Mucosa of rectum (tissue), 2 donors: ENCODE results near the gene DDT.
"Not testable (repeated sequence)": the region's sequence is repeated elsewhere in the genome, so short reads cannot be mapped to it uniquely, and the experiment has no call there.

Source experiments
- H3K27ac ChIP-seq, 2 donors: one replicate each; pipeline ENCODE4 v1.7.0; 2013; ENCODE audit warnings: inconsistent platforms in 2 of 2, low read depth in 2 of 2, low read length in 2 of 2
- H3K27me3 ChIP-seq, 2 donors: one replicate each; pipeline ENCODE4 v1.7.0; 2013; ENCODE audit warnings: low read length in 2 of 2; ENCODE audit not compliant: control insufficient read depth in 2 of 2, insufficient read depth in 2 of 2
- H3K36me3 ChIP-seq, 2 donors: one replicate each; pipeline ENCODE4 v1.7.0; 2013; ENCODE audit warnings: low read length in 2 of 2; ENCODE audit not compliant: control insufficient read depth in 2 of 2, insufficient read depth in 2 of 2
- H3K4me1 ChIP-seq, 2 donors: one replicate each; pipeline ENCODE4 v1.7.0; 2013; ENCODE audit warnings: low read length in 2 of 2, mild to moderate bottlenecking in 1 of 2; ENCODE audit not compliant: control insufficient read depth in 2 of 2, insufficient read depth in 2 of 2
- H3K4me3 ChIP-seq, 2 donors: one replicate each; pipeline ENCODE4 v1.7.0; 2013; ENCODE audit warnings: low read length in 2 of 2
- H3K9ac ChIP-seq, 2 donors: one replicate each; pipeline ENCODE4 v1.7.0; 2013; ENCODE audit warnings: low read length in 2 of 2, low read depth in 1 of 2, mild to moderate bottlenecking in 1 of 2
- H3K9me3 ChIP-seq, 2 donors: one replicate each; pipeline ENCODE4 v1.7.0; 2013; ENCODE audit warnings: low read length in 2 of 2; ENCODE audit not compliant: control insufficient read depth in 2 of 2
- donor health status: healthy.
- donor health status: Normal muscosa, but diverticular disease.

DDT gene

GRCh38 chr22:23970816-23971486, 3.3 kb downstream of the DDT start:
- no peaks in the 10 kb centered on the region for H3K4me1 ChIP-seq
- H3K27me3 ChIP-seq: no peaks in the 10 kb centered on the region
- H3K4me3 ChIP-seq: no peak overlapping the region
- no peaks in the 10 kb centered on the region for H3K9me3 ChIP-seq
- H3K27ac ChIP-seq: no peak overlapping the region
- no peak overlapping the region for H3K9ac ChIP-seq
- peaks cover 29 to 30% of the 10 kb centered on the region in 2 donors for H3K36me3 ChIP-seq

GRCh38 chr22:23970201-23970641, 4.0 kb downstream of the DDT start:
- H3K27me3 ChIP-seq: no peaks in the 10 kb centered on the region
- peaks cover 29 to 30% of the 10 kb centered on the region in 2 donors for H3K36me3 ChIP-seq
- no peak overlapping the region for H3K4me3 ChIP-seq
- no peak overlapping the region for H3K27ac ChIP-seq
- H3K9ac ChIP-seq: no peak overlapping the region
- H3K4me1 ChIP-seq: no peaks in the 10 kb centered on the region
- H3K9me3 ChIP-seq: no peaks in the 10 kb centered on the region

- Histone ChIP-seq H3K4me3 (no peak overlapping the region), H3K9me3 (no peaks in the 10 kb centered on the region), H3K27ac (no peak overlapping the region), H3K27me3 (no peaks in the 10 kb centered on the region), H3K4me1 (no peaks in the 10 kb centered on the region), H3K36me3 (peaks cover 29 to 30% of the 10 kb centered on the region in 2 donors), H3K9ac (no peak overlapping the region)
Observed at GRCh38 chr22:23969071-23969470, 5.2 kb downstream of the DDT start.

- H3K27ac ChIP-seq, H3K9me3 ChIP-seq, H3K9ac ChIP-seq, H3K27me3 ChIP-seq, H3K4me3 ChIP-seq, H3K4me1 ChIP-seq: not testable (repeated sequence)
- H3K36me3 ChIP-seq: peaks cover 26% of the 10 kb centered on the region in 2 donors
Observed at GRCh38 chr22:23966568-23966967, 7.7 kb downstream of the DDT start, which contains the start of gene DDTL. Gene DDTL, plus strand, starts transcription at chr22:23966888. Its CDS starts 27 bp downstream, at chr22:23966915.

- H3K4me3 ChIP-seq, H3K27me3 ChIP-seq, H3K9me3 ChIP-seq, H3K27ac ChIP-seq, H3K9ac ChIP-seq, H3K4me1 ChIP-seq: not testable (repeated sequence)
- peaks cover 21% of the 10 kb centered on the region in 2 donors for H3K36me3 ChIP-seq
Observed at GRCh38 chr22:23966094-23966493, 8.1 kb downstream of the DDT start.

GRCh38 chr22:23961084-23961771, 13.0 kb downstream of the DDT start, which contains the start of gene GSTT2B:
Gene GSTT2B, minus strand, starts transcription at chr22:23961195. Its CDS starts 64 bp downstream, at chr22:23961131.
- not testable (repeated sequence) for H3K36me3 ChIP-seq, H3K4me1 ChIP-seq, H3K9ac ChIP-seq, H3K27me3 ChIP-seq, H3K27ac ChIP-seq, H3K9me3 ChIP-seq, H3K4me3 ChIP-seq

GRCh38 chr22:23956301-23956900, 17.8 kb downstream of the DDT start:
- H3K27ac ChIP-seq, H3K4me1 ChIP-seq, H3K27me3 ChIP-seq, H3K9me3 ChIP-seq, H3K36me3 ChIP-seq, H3K9ac ChIP-seq, H3K4me3 ChIP-seq: not testable (repeated sequence)

GRCh38 chr22:23955886-23956285, 18.4 kb downstream of the DDT start:
- H3K27ac ChIP-seq, H3K36me3 ChIP-seq, H3K4me3 ChIP-seq, H3K9ac ChIP-seq, H3K27me3 ChIP-seq, H3K9me3 ChIP-seq, H3K4me1 ChIP-seq: not testable (repeated sequence)

GRCh38 chr22:23954991-23955305, 19.3 kb downstream of the DDT start:
- H3K9ac ChIP-seq, H3K4me1 ChIP-seq, H3K27me3 ChIP-seq, H3K9me3 ChIP-seq, H3K4me3 ChIP-seq, H3K36me3 ChIP-seq, H3K27ac ChIP-seq: not testable (repeated sequence)

- not testable (repeated sequence) for H3K9me3 ChIP-seq, H3K27ac ChIP-seq, H3K36me3 ChIP-seq, H3K9ac ChIP-seq, H3K4me1 ChIP-seq, H3K27me3 ChIP-seq, H3K4me3 ChIP-seq
Observed at GRCh38 chr22:23954193-23954990, 19.8 kb downstream of the DDT start.
